Skeletal muscle satellite cell (primary cell): ENCODE results near the gene RPL37A. TPM values are rescaled to one million over a fixed set of nuclear protein-coding genes. Genes with fewer than 3 reads are reported as not detected.

ENCODE experiments used
- H3K27me3 ChIP-seq: 2 replicates; pipeline ENCODE4 v1.7.0; 2013; ENCODE audit warnings: low read length; ENCODE audit not compliant: control insufficient read depth, insufficient read depth
- H3K36me3 ChIP-seq: 2 replicates; pipeline ENCODE4 v1.7.0; 2013; ENCODE audit warnings: mild to moderate bottlenecking, control low read depth, low read length; ENCODE audit not compliant: insufficient read depth
- H3K4me1 ChIP-seq: 2 replicates; pipeline ENCODE4 v1.7.0; 2013; ENCODE audit warnings: low read length; ENCODE audit not compliant: control insufficient read depth, insufficient read depth
- H3K4me2 ChIP-seq: 2 replicates; pipeline ENCODE4 v1.7.0; 2013; ENCODE audit warnings: mild to moderate bottlenecking, low read length
- H3K4me3 ChIP-seq: 2 replicates; pipeline ENCODE4 v1.7.0; 2013; ENCODE audit warnings: low read length
- H3K9ac ChIP-seq: 2 replicates; pipeline ENCODE4 v1.7.0; 2013; ENCODE audit warnings: mild to moderate bottlenecking, low read depth, low read length, moderate library complexity
- H3K9me3 ChIP-seq: replicated peaks from 2 replicates; pipeline ENCODE4 v1.7.0; 2013; ENCODE audit warnings: mild to moderate bottlenecking, control low read depth, low read length
- total RNA-seq: library from RNA; depleted of rRNA; stranded (reverse); fragments of >200 nt; gene quantifications from 2 replicates; pipeline ENCODE4 v1.2.3, GENCODE V29; 2012; rRNA removed

RPL37A gene
- total RNA-seq = 984 and 1,810 TPM in 2 replicates

DNA sequence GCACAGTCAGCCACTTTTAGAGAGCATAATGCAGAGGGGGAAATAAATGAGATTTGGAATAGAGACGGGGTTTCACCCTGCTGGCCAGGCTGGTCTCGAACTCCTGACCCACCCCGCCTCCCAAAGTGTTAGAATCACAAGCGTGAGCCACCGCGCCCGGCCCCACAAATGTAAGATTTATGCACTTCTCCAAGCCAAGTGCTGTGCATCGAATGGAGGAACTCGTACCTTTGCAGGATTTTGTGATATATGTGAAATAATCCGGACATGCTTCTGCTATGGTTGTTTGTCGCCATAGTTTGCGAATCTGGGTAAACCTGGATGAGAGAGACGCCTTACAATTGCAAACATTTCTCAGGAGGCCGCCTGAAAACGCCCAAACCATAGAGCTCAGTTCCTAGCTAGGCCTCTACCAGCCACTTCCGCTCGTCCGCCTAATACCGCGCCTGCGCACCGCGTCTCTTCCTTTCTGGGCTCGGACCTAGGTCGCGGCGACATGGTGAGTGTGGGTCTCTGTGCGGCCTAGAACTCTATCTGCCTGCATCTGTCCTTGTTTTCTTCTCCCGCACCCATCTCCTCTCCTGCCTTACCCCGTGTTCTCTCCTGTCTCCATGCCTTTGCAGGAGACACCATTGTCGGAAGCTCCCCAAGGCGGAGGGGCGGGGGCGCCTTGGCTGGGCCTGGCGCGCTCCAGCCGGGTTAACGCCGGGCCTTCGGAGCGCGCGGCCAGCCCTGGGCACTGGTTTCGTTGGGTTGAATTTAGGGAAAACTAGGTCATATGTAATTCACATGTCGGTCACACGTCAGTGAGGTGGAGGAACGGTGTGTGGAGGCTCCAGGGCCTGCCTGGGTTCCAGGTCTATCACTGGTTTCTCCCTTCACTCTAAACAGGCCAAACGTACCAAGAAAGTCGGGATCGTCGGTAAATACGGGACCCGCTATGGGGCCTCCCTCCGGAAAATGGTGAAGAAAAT lies at the start of gene RPL37A:
TSS of gene RPL37A (plus strand) at position 466 of the 974 bp plus-strand sequence. CDS start at position 497, 31 bp downstream.
- Histone ChIP-seq H3K4me1 (peaks cover 57% of the 10 kb centered on the region), H3K36me3 (peaks cover 46% of the 10 kb centered on the region), H3K27me3 (no peaks in the 10 kb centered on the region), H3K9me3 (no peaks in the 10 kb centered on the region), H3K4me2 (peak within 1 kb of the TSS; percentile 91), H3K9ac (peak within 1 kb of the TSS; percentile 99), H3K4me3 (peak within 1 kb of the TSS; percentile 91)

DNA sequence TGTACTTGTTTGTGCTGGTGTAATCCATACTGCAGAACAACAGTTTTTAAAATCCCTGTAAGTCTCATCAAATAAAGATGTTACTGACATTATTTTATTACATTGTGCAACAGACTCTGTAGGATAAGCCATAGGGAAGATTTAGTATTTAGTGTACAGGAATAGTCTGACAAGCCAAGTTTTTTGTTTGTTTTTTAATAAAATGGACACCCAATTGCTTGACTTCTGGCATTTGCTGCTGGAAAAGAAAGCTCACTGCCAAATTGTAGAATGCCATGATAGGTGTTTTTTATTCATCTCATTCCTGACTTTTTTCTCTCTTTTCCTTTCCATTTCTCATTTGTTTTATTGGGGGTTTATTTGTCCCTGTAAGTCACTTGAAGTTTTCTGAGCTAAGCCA lies 48.3 kb upstream of the RPL37A start:
- peaks cover 64% of the 10 kb centered on the region for H3K36me3 ChIP-seq
- no peak overlapping the region for H3K4me3 ChIP-seq
- no peak overlapping the region for H3K4me2 ChIP-seq
- H3K4me1 ChIP-seq = peaks cover 5% of the 10 kb centered on the region
- H3K27me3 ChIP-seq = no peaks in the 10 kb centered on the region
- H3K9me3 ChIP-seq = no peaks in the 10 kb centered on the region
- no peak overlapping the region for H3K9ac ChIP-seq

DNA sequence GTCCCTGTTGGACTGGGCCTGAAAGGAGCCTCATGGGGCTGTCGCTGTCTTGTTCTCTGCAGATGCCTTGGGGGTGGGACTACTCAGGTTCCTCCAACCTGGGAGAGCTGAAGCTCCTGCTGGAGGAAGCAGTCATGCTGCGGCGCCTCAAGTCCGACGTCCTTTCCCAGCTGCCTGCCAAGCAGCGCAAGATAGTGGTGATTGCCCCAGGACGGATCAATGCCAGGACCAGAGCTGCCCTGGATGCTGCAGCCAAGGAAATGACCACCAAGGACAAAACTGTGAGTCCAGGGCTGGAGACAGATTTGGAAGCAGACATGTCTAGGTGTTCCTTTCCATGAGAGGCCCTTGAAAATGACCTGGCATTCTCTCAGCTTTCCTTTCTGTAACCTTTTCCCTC lies 47.9 kb upstream of the RPL37A start:
- H3K27me3 ChIP-seq = no peaks in the 10 kb centered on the region
- no peak overlapping the region for H3K9ac ChIP-seq
- no peaks in the 10 kb centered on the region for H3K9me3 ChIP-seq
- peaks cover under 1% of the 10 kb centered on the region for H3K4me1 ChIP-seq
- H3K36me3 ChIP-seq = peaks cover 64% of the 10 kb centered on the region
- H3K4me3 ChIP-seq = no peak overlapping the region
- no peak overlapping the region for H3K4me2 ChIP-seq

GRCh38 chr2:216453955-216454614 lies 44.6 kb upstream of the RPL37A start:
- H3K4me3 ChIP-seq = no peak overlapping the region
- no peak overlapping the region for H3K4me2 ChIP-seq
- no peaks in the 10 kb centered on the region for H3K9me3 ChIP-seq
- no peak overlapping the region for H3K9ac ChIP-seq
- no peaks in the 10 kb centered on the region for H3K4me1 ChIP-seq
- peaks cover 39% of the 10 kb centered on the region for H3K36me3 ChIP-seq
- H3K27me3 ChIP-seq = no peaks in the 10 kb centered on the region

- Histone ChIP-seq H3K9me3 (peaks cover 2% of the 10 kb centered on the region), H3K4me3 (no peak overlapping the region), H3K27me3 (no peaks in the 10 kb centered on the region), H3K36me3 (peaks cover 10% of the 10 kb centered on the region), H3K4me2 (no peak overlapping the region), H3K4me1 (no peaks in the 10 kb centered on the region), H3K9ac (no peak overlapping the region)
These were observed 35.5 kb upstream of the RPL37A start for GRCh38 chr2:216463148-216463547.

- Histone ChIP-seq H3K27me3 (no peaks in the 10 kb centered on the region), H3K4me3 (no peak overlapping the region), H3K4me2 (no peak overlapping the region), H3K9ac (no peak overlapping the region), H3K36me3 (peaks cover 13% of the 10 kb centered on the region), H3K9me3 (peaks cover 2% of the 10 kb centered on the region), H3K4me1 (no peaks in the 10 kb centered on the region)
These were observed 34.4 kb upstream of the RPL37A start for GRCh38 chr2:216464104-216464720.

- H3K27me3 ChIP-seq = no peaks in the 10 kb centered on the region
- peaks cover 2% of the 10 kb centered on the region for H3K9me3 ChIP-seq
- no peak overlapping the region for H3K9ac ChIP-seq
- no peak overlapping the region for H3K4me3 ChIP-seq
- no peaks in the 10 kb centered on the region for H3K4me1 ChIP-seq
- no peak overlapping the region for H3K4me2 ChIP-seq
- H3K36me3 ChIP-seq = peaks cover 16% of the 10 kb centered on the region
These were observed 33.0 kb upstream of the RPL37A start for GRCh38 chr2:216465579-216466195.

- peaks cover 23% of the 10 kb centered on the region for H3K36me3 ChIP-seq
- no peaks in the 10 kb centered on the region for H3K27me3 ChIP-seq
- no peak overlapping the region for H3K4me3 ChIP-seq
- H3K4me2 ChIP-seq = no peak overlapping the region
- H3K9ac ChIP-seq = no peak overlapping the region
- H3K9me3 ChIP-seq = peaks cover 2% of the 10 kb centered on the region
- no peaks in the 10 kb centered on the region for H3K4me1 ChIP-seq
These were observed 30.8 kb upstream of the RPL37A start for GRCh38 chr2:216467845-216468244.

- Histone ChIP-seq H3K9ac (no peak overlapping the region), H3K4me2 (no peak overlapping the region), H3K36me3 (peaks cover 20% of the 10 kb centered on the region), H3K4me1 (no peaks in the 10 kb centered on the region), H3K9me3 (no peaks in the 10 kb centered on the region), H3K27me3 (no peaks in the 10 kb centered on the region), H3K4me3 (no peak overlapping the region)
These were observed 29.0 kb upstream of the RPL37A start for GRCh38 chr2:216469661-216470060.

- H3K9ac ChIP-seq = no peak overlapping the region
- H3K4me2 ChIP-seq = no peak overlapping the region
- peaks cover 20% of the 10 kb centered on the region for H3K36me3 ChIP-seq
- no peaks in the 10 kb centered on the region for H3K9me3 ChIP-seq
- no peak overlapping the region for H3K4me3 ChIP-seq
- no peaks in the 10 kb centered on the region for H3K27me3 ChIP-seq
- peaks cover 8% of the 10 kb centered on the region for H3K4me1 ChIP-seq
These were observed 25.5 kb upstream of the RPL37A start for GRCh38 chr2:216473187-216473586.
